NCI-H1048 (cell line): Measurements from ENCODE around the gene ARMC5.
"Not testable (repeated sequence)": the region's sequence is repeated elsewhere in the genome, so short reads cannot be mapped to it uniquely, and the experiment has no call there.

ENCODE experiments used
- DNase-seq: peaks from one replicate; lab custom pipeline; 2025; lab: John Stamatoyannopoulos, UW

The ARMC5 gene

GRCh38 chr16:31430380-31431052, 28.8 kb upstream of the ARMC5 start:
- no peak for DNase-seq

GRCh38 chr16:31435341-31436220, 23.7 kb upstream of the ARMC5 start:
- no peak for DNase-seq

GRCh38 chr16:31436221-31437045, 22.9 kb upstream of the ARMC5 start:
- DNase-seq, result no peak

- DNase-seq, result no peak
Observed at GRCh38 chr16:31438414-31438813, 20.9 kb upstream of the ARMC5 start.

- not testable (repeated sequence) for DNase-seq
Observed at GRCh38 chr16:31439023-31439422, 20.3 kb upstream of the ARMC5 start.

- DNase-seq, result no peak
Observed at GRCh38 chr16:31439519-31439918, 19.8 kb upstream of the ARMC5 start.

GRCh38 chr16:31440516-31441184, 18.7 kb upstream of the ARMC5 start:
- no peak for DNase-seq

GRCh38 chr16:31441956-31442355, 17.3 kb upstream of the ARMC5 start:
- no peak for DNase-seq

- not testable (repeated sequence) for DNase-seq
Observed at GRCh38 chr16:31445931-31446330, 13.4 kb upstream of the ARMC5 start.

- no peak for DNase-seq
Observed at GRCh38 chr16:31451201-31451600, 8.1 kb upstream of the ARMC5 start.

- DNase-seq, result no peak
Observed at GRCh38 chr16:31451681-31452351, 7.5 kb upstream of the ARMC5 start.

- no peak for DNase-seq
Observed at GRCh38 chr16:31452631-31453106, 6.6 kb upstream of the ARMC5 start.

GRCh38 chr16:31453255-31454204, 5.8 kb upstream of the ARMC5 start:
- DNase-seq, result no peak

GRCh38 chr16:31455601-31456314, 3.5 kb upstream of the ARMC5 start:
- DNase-seq, result no peak

GRCh38 chr16:31456988-31457360, 2.3 kb upstream of the ARMC5 start:
- no peak for DNase-seq

- no peak for DNase-seq
Observed at GRCh38 chr16:31458073-31458843, 1.0 kb upstream of the ARMC5 start.

- DNase-seq, result peak; percentile 99
Observed at GRCh38 chr16:31459687-31460581, 633 bp downstream of the ARMC5 start.

GRCh38 chr16:31460582-31461002, 1.3 kb downstream of the ARMC5 start:
- DNase-seq, result no peak
